Islet of Langerhans (tissue), 1 donor: ENCODE data around the gene HSD11B2.

ENCODE experiments used
- FAIRE-seq: peaks from one replicate; lab custom pipeline; 2011; peaks lifted over from hg19 to GRCh38; lab: Jason Lieb, UNC

HSD11B2 gene

GRCh38 chr16:67396159-67397035 lies 34.5 kb upstream of the HSD11B2 start:
- peak; percentile 27 for FAIRE-seq

GRCh38 chr16:67397036-67397801 lies 33.7 kb upstream of the HSD11B2 start:
- no peak for FAIRE-seq

GRCh38 chr16:67397812-67398545 lies 32.9 kb upstream of the HSD11B2 start:
- no peak for FAIRE-seq

- no peak for FAIRE-seq
These were observed 32.2 kb upstream of the HSD11B2 start for GRCh38 chr16:67398546-67399217.

GRCh38 chr16:67399218-67399733 lies 31.6 kb upstream of the HSD11B2 start:
- FAIRE-seq: no peak

- FAIRE-seq: no peak
These were observed 30.9 kb upstream of the HSD11B2 start for GRCh38 chr16:67399749-67400704.

GRCh38 chr16:67400901-67401300 lies 30.0 kb upstream of the HSD11B2 start:
- no peak for FAIRE-seq

- FAIRE-seq: no peak
These were observed 26.9 kb upstream of the HSD11B2 start for GRCh38 chr16:67403976-67404555.

- FAIRE-seq: no peak
These were observed 26.1 kb upstream of the HSD11B2 start for GRCh38 chr16:67404740-67405226.

- no peak for FAIRE-seq
These were observed 25.6 kb upstream of the HSD11B2 start for GRCh38 chr16:67405336-67405735.

GRCh38 chr16:67406111-67406971 lies 24.6 kb upstream of the HSD11B2 start:
- FAIRE-seq: no peak

- no peak for FAIRE-seq
These were observed 23.6 kb upstream of the HSD11B2 start for GRCh38 chr16:67407176-67407787.

- no peak for FAIRE-seq
These were observed 23.0 kb upstream of the HSD11B2 start for GRCh38 chr16:67407788-67408452.

GRCh38 chr16:67409631-67410030 lies 21.3 kb upstream of the HSD11B2 start:
- FAIRE-seq: no peak

- no peak for FAIRE-seq
These were observed 19.6 kb upstream of the HSD11B2 start for GRCh38 chr16:67411339-67411738.

- FAIRE-seq: no peak
These were observed 18.6 kb upstream of the HSD11B2 start for GRCh38 chr16:67412294-67412693.

- FAIRE-seq: no peak
These were observed 16.7 kb upstream of the HSD11B2 start for GRCh38 chr16:67413978-67414911.
